Activated T-cell treated with anti-CD3 and anti-CD28 coated beads, Interleukin-2, amount 50 U/mL, for 72 hours (primary cell): ENCODE data around the gene GGNBP2. TPM values are rescaled to one million over a fixed set of nuclear protein-coding genes. Genes with fewer than 3 reads are reported as not detected.
"Not testable (repeated sequence)": the region's sequence is repeated elsewhere in the genome, so short reads cannot be mapped to it uniquely, and the experiment has no call there.

Source experiments
- ATAC-seq, 2 donors: fragments of 150-1000 bp; cut with Tn5 transposase; replicated peaks in 1 of 2; 2 replicates each; pipeline ENCODE4 v1.10.0; 2021; ENCODE audit warnings: moderate library complexity in 2 of 2, mild to moderate bottlenecking in 1 of 2
- DNase-seq, 2 donors: peaks; one replicate each; pipeline ENCODE4 v3.0.0; 2021 to 2022; ENCODE audit warnings: mixed read lengths in 1 of 2
- H3K27ac Mint-ChIP-seq: one replicate; pipeline ENCODE4 v1.8.0; 2022; ENCODE audit warnings: mild to moderate bottlenecking, moderate library complexity, mixed read lengths
- H3K27me3 Mint-ChIP-seq: one replicate; pipeline ENCODE4 v1.8.0; 2022; ENCODE audit warnings: low read depth, mixed read lengths
- H3K36me3 Mint-ChIP-seq, 2 donors: one replicate each; pipeline ENCODE4 v1.8.0; 2022; ENCODE audit warnings: mixed read lengths in 2 of 2, mild to moderate bottlenecking in 1 of 2; ENCODE audit not compliant: insufficient read depth in 2 of 2
- H3K4me1 Mint-ChIP-seq: one replicate; pipeline ENCODE4 v1.8.0; 2022; ENCODE audit warnings: low read depth, mixed read lengths
- H3K4me3 Mint-ChIP-seq, 2 donors: one replicate each; pipeline ENCODE4 v1.8.0; 2022; ENCODE audit warnings: mild to moderate bottlenecking in 2 of 2, mixed read lengths in 2 of 2, moderate library complexity in 2 of 2
- H3K9me3 Mint-ChIP-seq, 2 donors: one replicate each; pipeline ENCODE4 v1.8.0; 2022; ENCODE audit warnings: mixed read lengths in 2 of 2
- total RNA-seq, 2 donors: library from RNA; stranded (reverse); gene quantifications; one replicate each; pipeline ENCODE4 v1.2.3, GENCODE V29; 2022

Gene GGNBP2
- total RNA-seq, 2 donors from 2014 or later, result 156 to 173 TPM

DNA sequence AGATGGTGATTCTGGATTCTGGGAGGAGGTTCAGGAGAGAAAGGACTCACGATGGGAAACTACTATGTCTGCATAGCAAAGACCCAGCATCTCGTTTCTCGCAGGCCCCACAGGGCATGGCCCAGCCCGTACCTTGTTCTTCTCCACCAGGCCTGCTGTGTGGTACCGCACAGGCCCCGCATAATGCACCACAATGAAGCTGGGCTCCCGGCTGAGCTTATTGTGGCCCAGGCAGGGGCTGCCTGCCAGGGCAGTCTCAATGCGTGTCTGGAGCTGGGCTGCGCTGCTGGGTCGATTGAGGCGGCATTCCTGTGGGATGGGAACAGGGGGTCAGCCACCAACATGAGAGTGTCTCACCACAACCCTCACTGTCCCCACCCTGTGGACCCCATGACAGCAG is 37.9 kb upstream of the GGNBP2 start:
- peaks cover 12 to 17% of the 10 kb centered on the region in 2 donors for H3K36me3 Mint-ChIP-seq

DNA sequence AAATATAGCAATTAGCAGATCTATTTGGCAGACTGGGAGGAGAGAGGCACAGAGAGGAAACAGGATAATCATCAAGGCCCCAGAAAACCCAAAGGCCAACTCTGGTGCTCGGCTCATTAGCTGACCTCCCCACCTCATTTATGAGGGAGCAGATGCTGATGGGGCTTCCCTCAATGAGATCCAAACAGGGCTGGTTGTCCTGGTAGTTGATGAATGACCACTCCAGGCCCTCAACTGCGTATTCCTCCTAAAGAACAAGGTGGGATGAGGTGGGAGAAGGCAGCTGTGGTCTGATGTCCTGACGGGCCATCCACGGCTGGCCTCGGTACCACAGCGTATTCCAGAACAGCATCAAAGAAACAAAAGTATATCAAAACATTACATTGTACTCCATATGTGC is 37.5 kb upstream of the GGNBP2 start:
- Mint-ChIP-seq H3K27ac (no peak overlapping the region), H3K4me1 (no peaks in the 10 kb centered on the region), H3K4me3 (no peak overlapping the region), H3K9me3 (no peaks in the 10 kb centered on the region), H3K27me3 (no peaks in the 10 kb centered on the region), H3K36me3 (peaks cover 11 to 17% of the 10 kb centered on the region in 2 donors)
- ATAC-seq (no peak), DNase-seq (no peak)

More for the DNA sequence above, 37.9 kb upstream of the GGNBP2 start:
- H3K27ac Mint-ChIP-seq, result no peak overlapping the region
- H3K27me3 Mint-ChIP-seq, result no peaks in the 10 kb centered on the region
- no peaks in the 10 kb centered on the region for H3K4me1 Mint-ChIP-seq
- no peak for DNase-seq
- H3K4me3 Mint-ChIP-seq, result no peak overlapping the region
- no peaks in the 10 kb centered on the region for H3K9me3 Mint-ChIP-seq
- ATAC-seq, result no peak

DNA sequence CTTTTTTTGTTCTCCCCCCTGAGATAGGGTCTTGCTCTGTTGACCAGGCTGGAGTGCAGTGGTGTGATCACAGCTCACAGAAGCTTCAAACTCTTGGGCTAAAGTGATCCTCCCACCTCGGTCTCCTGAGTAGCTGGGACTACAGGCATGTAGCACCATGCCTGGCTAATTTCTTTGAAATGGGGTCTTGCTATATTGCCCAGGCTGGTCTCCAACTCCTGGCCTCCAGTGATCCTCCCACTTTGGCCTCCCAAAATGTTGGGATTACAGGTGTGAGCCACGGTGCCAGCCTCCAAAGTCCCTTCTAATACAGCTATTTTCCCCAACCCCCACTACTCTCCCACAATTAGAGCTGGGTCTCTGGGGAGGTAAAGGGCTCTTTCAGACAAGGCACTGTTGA is 36.3 kb upstream of the GGNBP2 start:
- H3K36me3 Mint-ChIP-seq, result peaks cover 10 to 15% of the 10 kb centered on the region in 2 donors
- ATAC-seq, DNase-seq, H3K4me1 Mint-ChIP-seq, H3K9me3 Mint-ChIP-seq, H3K27me3 Mint-ChIP-seq, H3K27ac Mint-ChIP-seq, H3K4me3 Mint-ChIP-seq: not testable (repeated sequence)

DNA sequence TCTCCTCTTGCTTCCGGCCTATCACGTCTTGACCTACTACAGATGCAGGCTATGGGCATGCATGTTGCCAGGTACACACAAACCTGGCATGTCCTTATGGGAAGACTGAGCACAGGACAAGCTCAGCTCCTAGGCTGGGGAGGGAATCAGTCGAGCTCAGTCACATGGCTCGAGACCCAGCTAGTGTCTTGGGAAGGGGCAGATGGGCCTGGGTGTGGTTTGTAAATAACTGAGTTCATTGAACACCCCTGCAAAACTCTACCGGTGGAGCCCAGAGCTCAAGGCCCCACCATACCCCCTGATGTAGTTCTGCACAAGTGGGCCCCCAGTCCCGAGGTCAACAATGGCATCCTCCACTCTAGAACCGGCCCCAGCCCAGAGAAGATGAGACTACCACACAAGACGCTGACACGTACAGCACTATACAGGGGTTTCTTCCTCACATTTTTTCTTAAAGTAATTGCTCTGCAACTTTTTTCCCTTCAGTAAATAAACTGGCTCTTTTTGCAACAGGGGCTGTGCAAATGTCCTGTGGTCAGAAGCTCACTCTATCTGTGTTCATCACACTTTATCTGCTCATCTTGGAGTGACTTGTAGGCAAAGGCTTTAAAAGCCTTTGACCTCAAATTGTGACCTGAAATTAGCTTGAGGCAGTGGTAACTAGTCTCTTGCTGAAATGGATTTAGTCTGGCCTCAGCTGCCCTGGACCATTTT is 35.3 kb upstream of the GGNBP2 start:
- H3K4me1 Mint-ChIP-seq, result no peaks in the 10 kb centered on the region
- DNase-seq, result no peak
- H3K4me3 Mint-ChIP-seq, result no peak overlapping the region
- ATAC-seq, result no peak
- H3K27me3 Mint-ChIP-seq, result no peaks in the 10 kb centered on the region
- peaks cover 10 to 11% of the 10 kb centered on the region in 2 donors for H3K36me3 Mint-ChIP-seq
- H3K9me3 Mint-ChIP-seq, result no peaks in the 10 kb centered on the region
- no peak overlapping the region for H3K27ac Mint-ChIP-seq

DNA sequence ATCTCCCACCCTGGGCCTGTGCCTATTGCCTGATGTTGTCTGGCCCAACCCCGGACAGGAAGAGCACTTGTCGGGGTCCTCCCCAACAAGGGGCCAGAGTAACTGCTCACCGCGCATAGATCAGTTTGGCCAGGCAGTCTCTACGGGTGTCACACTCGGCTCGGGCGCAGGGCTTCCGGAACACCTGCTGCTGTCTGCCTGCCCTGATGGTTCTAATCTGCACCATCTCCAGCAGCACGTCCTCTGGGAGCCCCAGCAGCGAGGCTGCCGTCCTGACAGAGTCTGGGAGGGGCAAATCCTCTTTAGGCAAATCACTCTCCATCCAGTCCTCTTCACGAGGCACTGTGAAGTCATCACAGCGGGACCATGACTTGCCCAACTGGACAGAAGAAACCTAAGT is 34.1 kb upstream of the GGNBP2 start:
- ATAC-seq, result no peak
- no peaks in the 10 kb centered on the region for H3K9me3 Mint-ChIP-seq

DNA sequence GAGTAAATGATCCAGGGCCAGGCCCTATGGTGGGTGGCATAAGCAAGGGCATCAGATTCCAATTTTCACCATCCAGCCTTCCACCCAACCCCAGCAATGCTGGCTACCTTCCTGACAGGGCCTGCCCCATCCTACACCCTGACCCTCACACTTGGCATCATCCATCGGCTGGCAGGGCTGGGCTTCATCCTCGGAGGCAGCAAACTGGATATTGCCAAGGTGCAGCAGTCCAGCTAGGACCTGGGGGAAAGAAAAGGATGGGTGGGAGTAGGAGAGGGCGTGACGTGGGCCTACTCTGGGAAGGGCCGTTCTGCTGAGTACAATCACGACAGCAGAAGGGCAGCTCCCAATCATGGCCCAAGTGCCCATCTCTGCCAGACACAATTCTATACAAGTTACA is 33.5 kb upstream of the GGNBP2 start:
- Mint-ChIP-seq H3K4me3 (no peak overlapping the region), H3K9me3 (no peaks in the 10 kb centered on the region), H3K27me3 (no peaks in the 10 kb centered on the region), H3K4me1 (no peaks in the 10 kb centered on the region), H3K36me3 (peaks cover 4 to 11% of the 10 kb centered on the region in 2 donors), H3K27ac (no peak overlapping the region)
- ATAC-seq (no peak), DNase-seq (no peak)

More for the DNA sequence above, 34.1 kb upstream of the GGNBP2 start:
- Mint-ChIP-seq H3K27ac (no peak overlapping the region), H3K36me3 (peaks cover 7 to 11% of the 10 kb centered on the region in 2 donors), H3K27me3 (no peaks in the 10 kb centered on the region), H3K4me3 (no peak overlapping the region), H3K4me1 (no peaks in the 10 kb centered on the region)
- no peak for DNase-seq

DNA sequence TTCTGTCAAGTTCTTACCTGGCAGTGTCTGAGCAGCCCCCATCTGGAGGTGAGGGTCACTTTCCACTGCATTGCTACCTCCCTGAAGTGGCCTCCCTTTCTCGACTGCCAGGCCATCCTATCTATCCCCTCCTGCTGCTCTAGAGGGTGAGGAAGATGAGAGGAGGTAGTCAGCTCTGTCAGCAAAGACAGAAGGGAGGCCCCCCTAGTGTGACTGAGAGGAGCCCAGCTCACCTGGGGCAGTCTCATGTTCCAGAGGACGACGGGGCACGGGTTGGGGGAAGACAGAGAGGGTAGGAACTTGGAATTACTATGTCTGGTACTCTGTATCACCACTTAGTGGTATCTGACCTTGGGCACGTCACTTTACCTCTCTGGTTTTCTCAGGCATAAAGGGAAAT is 32.1 kb upstream of the GGNBP2 start:
- no peak for ATAC-seq
- H3K9me3 Mint-ChIP-seq, result no peaks in the 10 kb centered on the region
- no peak for DNase-seq
- H3K27ac Mint-ChIP-seq, result no peak overlapping the region
- peaks cover 4 to 14% of the 10 kb centered on the region in 2 donors for H3K36me3 Mint-ChIP-seq
- no peaks in the 10 kb centered on the region for H3K4me1 Mint-ChIP-seq
- H3K4me3 Mint-ChIP-seq, result no peak overlapping the region
- H3K27me3 Mint-ChIP-seq, result no peaks in the 10 kb centered on the region

DNA sequence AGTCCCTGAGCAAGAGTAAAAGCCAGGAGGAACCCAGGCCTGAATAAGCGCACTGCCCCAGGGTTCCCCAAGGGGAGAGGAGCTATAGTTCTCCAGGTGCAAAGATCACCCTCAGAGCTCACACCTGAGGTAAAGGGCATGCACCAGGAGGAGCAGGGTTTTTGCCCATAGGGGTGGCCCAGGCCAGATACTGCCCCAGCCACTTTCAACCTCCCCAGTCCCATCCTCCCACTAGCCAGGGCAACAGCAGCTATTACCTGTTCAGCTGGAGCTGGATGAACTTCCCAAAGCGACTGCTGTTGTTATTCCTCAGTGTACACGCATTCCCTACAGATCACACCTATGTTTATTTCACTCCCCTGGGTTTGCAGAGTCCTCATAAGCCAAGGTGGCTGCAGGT is 29.9 kb upstream of the GGNBP2 start:
- ATAC-seq (no peak), DNase-seq (no peak)
- H3K4me1 Mint-ChIP-seq, result no peaks in the 10 kb centered on the region
- H3K4me3 Mint-ChIP-seq, result no peak overlapping the region
- H3K36me3 Mint-ChIP-seq, result peaks cover 2 to 14% of the 10 kb centered on the region in 2 donors
- no peak overlapping the region for H3K27ac Mint-ChIP-seq
- H3K27me3 Mint-ChIP-seq, result no peaks in the 10 kb centered on the region
- no peaks in the 10 kb centered on the region for H3K9me3 Mint-ChIP-seq

DNA sequence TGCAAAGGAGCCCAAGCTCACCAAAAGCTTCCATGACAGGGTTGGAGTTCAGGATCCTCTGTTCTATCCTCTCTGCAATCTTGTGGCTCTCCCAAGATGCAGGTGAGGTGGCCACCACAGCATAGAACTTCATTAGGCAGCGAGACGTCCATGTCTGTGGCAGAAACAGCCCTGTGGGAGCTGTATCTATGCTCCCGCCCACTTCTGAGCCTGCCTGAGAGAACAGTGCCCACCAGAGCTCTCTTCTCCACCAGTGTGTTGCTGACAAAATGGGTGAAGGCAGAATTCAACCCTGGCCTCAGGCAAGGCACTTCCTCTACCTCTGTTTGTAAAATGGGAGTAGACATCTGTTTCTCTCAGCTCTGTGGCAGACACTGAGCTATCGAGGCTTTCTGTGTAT is 28.9 kb upstream of the GGNBP2 start:
- H3K4me1 Mint-ChIP-seq, result no peaks in the 10 kb centered on the region
- H3K36me3 Mint-ChIP-seq, result peaks cover under 1 to 20% of the 10 kb centered on the region in 2 donors
- H3K27me3 Mint-ChIP-seq, result no peaks in the 10 kb centered on the region

DNA sequence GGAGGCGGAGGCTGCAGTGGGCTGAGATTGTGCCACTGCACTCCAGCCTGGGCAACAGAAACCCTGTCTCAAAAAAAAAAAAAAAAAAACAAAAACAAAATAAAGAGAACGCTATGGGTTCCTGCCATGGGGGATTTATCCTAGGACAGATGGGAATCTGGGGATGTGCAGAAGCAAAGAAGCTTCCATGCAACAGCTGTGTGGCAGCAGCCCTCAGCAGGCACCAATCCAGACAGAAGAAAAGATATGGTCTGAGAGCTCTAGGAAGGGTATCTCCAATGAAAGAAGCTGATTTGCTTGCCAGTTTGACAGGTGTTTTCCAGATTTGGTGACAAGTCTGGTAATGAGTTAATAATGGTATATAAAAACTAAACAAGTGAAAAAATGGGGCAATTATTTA is 21.6 kb upstream of the GGNBP2 start:
- Mint-ChIP-seq H3K4me3 (no peak overlapping the region), H3K36me3 (peaks cover 7 to 41% of the 10 kb centered on the region in 2 donors)

More for the DNA sequence above, 28.9 kb upstream of the GGNBP2 start:
- no peak for DNase-seq
- Mint-ChIP-seq H3K27ac (no peak overlapping the region), H3K9me3 (no peaks in the 10 kb centered on the region), H3K4me3 (no peak overlapping the region)
- ATAC-seq, result no peak

DNA sequence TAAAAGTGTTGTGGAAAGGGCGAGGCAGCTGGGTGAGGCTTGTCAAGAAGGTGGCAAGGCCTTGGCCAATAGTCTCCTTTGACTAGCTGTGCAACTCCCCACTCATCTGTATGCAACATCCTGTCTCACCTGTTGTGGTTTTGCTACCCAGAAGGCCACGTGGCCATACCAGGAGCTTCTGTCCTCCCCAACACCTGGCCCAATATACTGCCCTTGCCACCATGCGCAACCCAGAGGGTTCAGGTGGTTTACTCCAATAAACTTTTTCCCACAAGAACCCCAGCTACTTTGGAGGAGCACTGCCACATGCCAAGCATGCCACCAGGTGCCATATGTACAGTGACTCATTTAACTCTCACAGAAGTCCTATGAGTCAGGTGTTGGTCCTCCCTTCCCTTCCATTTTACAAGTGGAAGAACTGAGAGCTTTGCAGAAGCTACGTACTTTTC is 20.3 kb upstream of the GGNBP2 start:
- H3K9me3 Mint-ChIP-seq, result peaks cover 0 to 1% of the 10 kb centered on the region in 2 donors
- no peaks in the 10 kb centered on the region for H3K27me3 Mint-ChIP-seq
- H3K27ac Mint-ChIP-seq, result peak overlapping the region; percentile 45
- peaks cover 8 to 43% of the 10 kb centered on the region in 2 donors for H3K36me3 Mint-ChIP-seq
- peaks cover 34% of the 10 kb centered on the region for H3K4me1 Mint-ChIP-seq
- ATAC-seq (peak; percentile 91 to 94), DNase-seq (peak in 1 of 2 donors; percentile 14)
- H3K4me3 Mint-ChIP-seq, result no peak overlapping the region

More for the DNA sequence above, 21.6 kb upstream of the GGNBP2 start:
- Mint-ChIP-seq H3K27ac (no peak overlapping the region), H3K27me3 (no peaks in the 10 kb centered on the region), H3K9me3 (peaks cover 0 to 1% of the 10 kb centered on the region in 2 donors), H3K4me1 (peaks cover 28% of the 10 kb centered on the region)
- ATAC-seq (no peak), DNase-seq (no peak)

DNA sequence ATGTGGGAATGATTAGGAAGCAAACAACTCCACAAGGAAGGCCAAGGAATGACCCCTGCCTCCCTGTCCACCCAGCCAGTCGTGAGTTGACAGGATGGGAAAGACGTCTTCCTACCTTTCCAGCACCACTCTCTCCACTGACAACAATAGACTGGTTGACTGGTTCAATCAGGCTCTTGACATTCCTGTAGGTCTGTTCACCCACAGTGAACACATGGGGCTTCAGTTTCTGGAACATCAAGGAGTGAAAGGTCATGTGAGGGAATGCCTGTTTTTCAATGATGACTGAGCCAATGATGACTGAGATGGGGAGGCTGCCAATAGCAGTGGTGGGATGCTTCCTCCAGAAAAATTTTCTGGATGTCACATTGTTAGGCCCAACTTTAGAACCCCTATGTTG is 19.6 kb upstream of the GGNBP2 start:
- H3K36me3 Mint-ChIP-seq, result peaks cover 8 to 38% of the 10 kb centered on the region in 2 donors
- peak overlapping the region; percentile 84 for H3K27ac Mint-ChIP-seq
- DNase-seq, result no peak
- no peak overlapping the region for H3K4me3 Mint-ChIP-seq
- no peak for ATAC-seq
- peaks cover 0 to 1% of the 10 kb centered on the region in 2 donors for H3K9me3 Mint-ChIP-seq
- peaks cover 34% of the 10 kb centered on the region for H3K4me1 Mint-ChIP-seq
- H3K27me3 Mint-ChIP-seq, result no peaks in the 10 kb centered on the region

DNA sequence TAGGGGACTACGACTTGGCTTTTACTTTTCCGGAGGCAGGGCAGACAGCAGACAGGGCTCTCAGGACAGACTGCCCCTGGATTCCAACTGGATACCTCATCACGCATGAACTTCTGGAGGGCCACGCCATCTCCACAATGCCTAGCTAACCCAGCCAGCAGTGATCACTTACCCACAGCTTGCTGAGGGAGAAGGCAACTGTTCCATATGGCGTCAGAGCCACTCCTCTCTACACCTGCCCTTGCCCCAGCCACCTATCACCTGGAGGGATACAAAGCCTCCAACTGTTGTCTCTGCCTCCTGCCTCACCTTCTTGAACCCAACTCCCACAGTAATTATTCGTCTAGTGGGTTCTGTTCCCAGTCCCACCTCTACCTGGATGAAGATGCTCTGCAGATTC is 18.8 kb upstream of the GGNBP2 start:
- Mint-ChIP-seq H3K36me3 (peaks cover 8 to 31% of the 10 kb centered on the region in 2 donors), H3K4me3 (no peak overlapping the region), H3K27me3 (no peaks in the 10 kb centered on the region), H3K27ac (peak overlapping the region; percentile 16), H3K4me1 (peaks cover 34% of the 10 kb centered on the region), H3K9me3 (peaks cover 0 to 1% of the 10 kb centered on the region in 2 donors)
- ATAC-seq (no peak), DNase-seq (no peak)
